Epithelial cell of esophagus (primary cell): ENCODE measurements around the gene OPA1.

ENCODE experiments used
- DNase-seq: peaks from one replicate; pipeline ENCODE4 v3.0.0; 2010; ENCODE audit warnings: low read depth
- H3K4me3 ChIP-seq: 2 replicates; pipeline ENCODE4 v1.5.1; 2011; ENCODE audit warnings: mild to moderate bottlenecking, low read length, control low read depth
- TF ChIP-seq, protein P1 (sequence below): IDR thresholded peaks from 2 replicates; pipeline ENCODE4 v1.5.1; 2011; ENCODE audit warnings: low read depth, mild to moderate bottlenecking, low read length, control low read depth, inconsistent platforms; ENCODE audit not compliant: insufficient read depth; ENCODE audit errors: missing control alignments

OPA1 gene

GRCh38 chr3:193693774-193694173, 100.8 kb downstream of the OPA1 start:
- DNase-seq, result no peak
- TF ChIP-seq, protein P1, sequence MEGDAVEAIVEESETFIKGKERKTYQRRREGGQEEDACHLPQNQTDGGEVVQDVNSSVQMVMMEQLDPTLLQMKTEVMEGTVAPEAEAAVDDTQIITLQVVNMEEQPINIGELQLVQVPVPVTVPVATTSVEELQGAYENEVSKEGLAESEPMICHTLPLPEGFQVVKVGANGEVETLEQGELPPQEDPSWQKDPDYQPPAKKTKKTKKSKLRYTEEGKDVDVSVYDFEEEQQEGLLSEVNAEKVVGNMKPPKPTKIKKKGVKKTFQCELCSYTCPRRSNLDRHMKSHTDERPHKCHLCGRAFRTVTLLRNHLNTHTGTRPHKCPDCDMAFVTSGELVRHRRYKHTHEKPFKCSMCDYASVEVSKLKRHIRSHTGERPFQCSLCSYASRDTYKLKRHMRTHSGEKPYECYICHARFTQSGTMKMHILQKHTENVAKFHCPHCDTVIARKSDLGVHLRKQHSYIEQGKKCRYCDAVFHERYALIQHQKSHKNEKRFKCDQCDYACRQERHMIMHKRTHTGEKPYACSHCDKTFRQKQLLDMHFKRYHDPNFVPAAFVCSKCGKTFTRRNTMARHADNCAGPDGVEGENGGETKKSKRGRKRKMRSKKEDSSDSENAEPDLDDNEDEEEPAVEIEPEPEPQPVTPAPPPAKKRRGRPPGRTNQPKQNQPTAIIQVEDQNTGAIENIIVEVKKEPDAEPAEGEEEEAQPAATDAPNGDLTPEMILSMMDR, result no peak
- no peak overlapping the region for H3K4me3 ChIP-seq

DNA sequence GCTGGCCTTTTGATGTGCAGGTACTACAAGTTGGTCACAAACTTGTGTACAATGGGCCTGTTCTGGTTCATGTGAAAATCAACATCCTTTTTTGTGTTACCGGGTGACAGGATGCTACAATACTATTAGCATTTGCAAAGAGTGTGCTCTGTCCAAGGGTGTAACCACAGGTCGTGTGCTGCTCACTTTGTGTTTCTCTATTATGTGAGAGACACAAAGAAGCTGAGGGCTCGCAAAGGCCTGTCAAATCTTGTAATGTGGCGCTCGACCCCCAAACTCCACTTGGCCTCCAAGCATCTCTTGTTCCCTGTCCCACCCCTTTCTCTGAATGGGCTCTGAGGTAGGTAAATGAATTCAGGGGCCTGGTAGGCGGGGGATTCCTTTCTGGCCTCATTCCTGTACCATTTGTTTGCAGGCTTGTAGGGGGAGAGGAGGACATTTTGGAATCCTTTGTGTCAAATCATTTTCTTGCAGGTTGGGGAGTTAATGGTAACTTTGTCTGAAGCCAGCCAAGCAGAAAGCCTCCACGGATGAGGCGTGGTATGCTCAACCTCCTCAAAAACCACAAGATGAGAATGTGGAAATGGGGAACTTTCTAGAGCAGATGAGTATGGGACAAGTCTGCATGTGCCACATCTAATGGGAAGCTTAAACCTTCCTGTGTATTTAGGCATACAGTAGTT, 109.1 kb downstream of the OPA1 start:
- TF ChIP-seq, protein P1, result no peak
- no peak for DNase-seq
- H3K4me3 ChIP-seq, result no peak overlapping the region

DNA sequence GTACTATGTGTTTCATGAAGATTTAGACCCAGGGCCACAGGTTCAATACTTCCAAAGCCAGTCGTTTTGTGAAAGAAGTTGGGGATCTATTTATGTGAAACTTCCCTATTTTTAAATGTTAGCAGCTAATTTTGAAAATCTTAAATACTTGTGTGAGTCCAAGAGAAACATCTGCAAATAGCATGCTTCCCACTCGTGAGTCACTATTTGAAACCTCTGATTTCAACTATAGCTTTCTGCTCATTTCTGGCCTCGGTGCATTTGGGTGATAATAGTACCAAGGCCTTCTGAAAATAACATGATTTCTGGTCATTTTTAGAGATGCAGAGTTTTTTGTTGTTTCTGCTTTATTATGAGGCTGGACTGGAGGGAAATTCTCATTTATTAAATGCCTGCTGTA, 110.0 kb downstream of the OPA1 start:
- H3K4me3 ChIP-seq, result no peak overlapping the region
- DNase-seq, result no peak
- TF ChIP-seq, protein P1, result no peak

- no peak overlapping the region for H3K4me3 ChIP-seq
- DNase-seq, result no peak
- TF ChIP-seq, protein P1, result no peak
These were observed 111.4 kb downstream of the OPA1 start for GRCh38 chr3:193704431-193704830.

GRCh38 chr3:193708270-193708669, 115.3 kb downstream of the OPA1 start:
- no peak overlapping the region for H3K4me3 ChIP-seq
- DNase-seq, result no peak
- TF ChIP-seq, protein P1, result no peak

DNA sequence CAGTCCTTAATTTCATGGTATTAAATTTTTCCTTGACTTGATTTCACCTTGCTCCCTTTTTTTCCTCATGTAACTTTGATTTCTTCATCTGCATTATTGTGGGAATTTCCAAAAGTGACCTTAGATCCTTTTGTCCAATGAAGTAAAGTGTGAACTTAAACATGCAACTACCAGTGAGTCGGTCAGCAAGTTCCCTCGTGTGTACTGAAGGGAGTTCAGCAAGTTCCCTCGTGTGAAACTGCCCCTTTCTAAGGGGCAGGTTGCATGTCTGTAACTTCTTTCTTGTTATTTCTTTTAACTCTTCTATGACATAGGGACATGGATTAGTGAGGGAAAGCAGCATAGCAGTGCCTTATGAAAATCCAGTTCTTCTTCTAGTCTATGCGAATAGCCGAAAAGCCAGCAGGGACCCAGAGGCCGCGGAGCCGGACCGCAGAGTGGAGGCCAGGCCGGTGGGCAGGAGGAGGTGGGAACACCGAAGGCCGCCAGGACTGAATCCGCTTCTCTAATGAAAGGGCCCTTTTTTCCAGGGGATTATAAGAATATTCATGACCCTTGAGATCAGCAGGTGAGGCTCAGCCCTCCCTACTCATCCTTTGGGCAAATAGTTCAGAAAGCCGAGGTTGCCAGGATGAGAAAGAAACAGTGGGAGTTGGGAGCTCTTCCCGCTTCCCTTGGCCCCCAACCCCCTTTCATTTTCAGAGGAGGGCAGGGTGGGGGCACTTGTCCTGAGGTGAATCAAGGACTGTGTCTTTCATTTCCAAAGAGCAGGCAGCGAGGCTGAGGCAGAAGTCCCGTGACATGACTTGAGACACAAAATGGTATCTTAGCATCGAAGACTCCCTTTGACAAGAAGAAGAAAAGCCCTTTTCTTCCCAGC, 117.5 kb downstream of the OPA1 start:
- TF ChIP-seq, protein P1, result no peak
- DNase-seq, result no peak

More for the DNA sequence above, 117.5 kb downstream of the OPA1 start:
- no peak overlapping the region for H3K4me3 ChIP-seq
